ENCODE results near the gene GPHN. TPM values are rescaled to one million over a fixed set of nuclear protein-coding genes. Genes with fewer than 3 reads are reported as not detected.
"Not testable (repeated sequence)": the region's sequence is repeated elsewhere in the genome, so short reads cannot be mapped to it uniquely, and the experiment has no call there.

The GPHN gene
- total RNA-seq, 1 donor from 2014 or later, result 12.9 TPM

DNA sequence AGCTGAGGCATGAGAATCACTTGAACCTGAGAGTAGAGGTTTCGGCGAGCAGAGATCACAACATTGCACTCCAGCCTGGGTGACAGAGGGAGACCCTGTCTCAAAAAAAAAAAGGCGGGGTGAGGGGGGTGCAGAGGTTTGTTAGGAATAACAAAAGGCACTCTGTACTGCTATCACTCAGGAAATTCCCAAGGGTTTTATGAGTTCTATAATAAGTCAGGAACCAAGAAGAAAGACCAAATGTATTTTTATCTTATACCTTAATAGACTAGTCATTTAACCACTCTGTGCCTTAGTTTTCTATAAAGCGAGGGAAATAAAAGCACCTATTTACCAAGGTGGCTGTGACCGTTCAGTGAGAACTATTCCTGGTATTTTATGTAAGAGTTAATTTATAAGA lies 319.2 kb downstream of the GPHN start:
- H3K4me3 ChIP-seq (ENCODE audit: low read depth, low read length), result no peak overlapping the region
- H3K36me3 ChIP-seq (ENCODE audit: control insufficient read depth, insufficient read depth, low read length), result no peaks in the 10 kb centered on the region

DNA sequence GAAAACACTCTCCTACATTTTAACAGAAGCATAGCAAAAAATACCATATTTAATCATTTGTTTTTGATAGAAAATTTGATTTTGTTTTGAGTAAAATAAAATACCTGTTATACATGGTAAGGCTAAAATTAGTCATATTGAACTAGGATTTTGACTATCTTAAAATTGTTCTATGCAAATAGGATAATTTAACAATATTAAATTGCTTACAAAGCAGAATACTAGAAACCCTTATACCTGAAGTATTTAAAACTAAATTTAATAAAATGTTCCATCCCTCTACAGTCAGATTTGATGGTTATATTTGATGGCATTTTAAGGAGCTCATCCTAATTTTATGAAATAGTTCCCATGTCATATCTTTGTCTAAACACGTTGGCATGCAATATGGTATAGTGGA lies 323.2 kb downstream of the GPHN start:
- DNase-seq (ENCODE audit: low read depth), result no peak
- H3K27me3 ChIP-seq (ENCODE audit: control insufficient read depth, insufficient read depth, low read length), result no peaks in the 10 kb centered on the region
- TF ChIP-seq, protein P1, sequence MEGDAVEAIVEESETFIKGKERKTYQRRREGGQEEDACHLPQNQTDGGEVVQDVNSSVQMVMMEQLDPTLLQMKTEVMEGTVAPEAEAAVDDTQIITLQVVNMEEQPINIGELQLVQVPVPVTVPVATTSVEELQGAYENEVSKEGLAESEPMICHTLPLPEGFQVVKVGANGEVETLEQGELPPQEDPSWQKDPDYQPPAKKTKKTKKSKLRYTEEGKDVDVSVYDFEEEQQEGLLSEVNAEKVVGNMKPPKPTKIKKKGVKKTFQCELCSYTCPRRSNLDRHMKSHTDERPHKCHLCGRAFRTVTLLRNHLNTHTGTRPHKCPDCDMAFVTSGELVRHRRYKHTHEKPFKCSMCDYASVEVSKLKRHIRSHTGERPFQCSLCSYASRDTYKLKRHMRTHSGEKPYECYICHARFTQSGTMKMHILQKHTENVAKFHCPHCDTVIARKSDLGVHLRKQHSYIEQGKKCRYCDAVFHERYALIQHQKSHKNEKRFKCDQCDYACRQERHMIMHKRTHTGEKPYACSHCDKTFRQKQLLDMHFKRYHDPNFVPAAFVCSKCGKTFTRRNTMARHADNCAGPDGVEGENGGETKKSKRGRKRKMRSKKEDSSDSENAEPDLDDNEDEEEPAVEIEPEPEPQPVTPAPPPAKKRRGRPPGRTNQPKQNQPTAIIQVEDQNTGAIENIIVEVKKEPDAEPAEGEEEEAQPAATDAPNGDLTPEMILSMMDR (IDR thresholded peaks at IDR 0.05; ENCODE audit: insufficient read depth, low read length, poor library complexity, severe bottlenecking), result no peak
- no peak overlapping the region for H3K4me3 ChIP-seq (ENCODE audit: low read depth, low read length)
- no peaks in the 10 kb centered on the region for H3K36me3 ChIP-seq (ENCODE audit: control insufficient read depth, insufficient read depth, low read length)

More for the DNA sequence above, 319.2 kb downstream of the GPHN start:
- TF ChIP-seq, protein P1 (IDR thresholded peaks at IDR 0.05; ENCODE audit: insufficient read depth, low read length, poor library complexity, severe bottlenecking), result no peak
- H3K27me3 ChIP-seq (ENCODE audit: control insufficient read depth, insufficient read depth, low read length), result no peaks in the 10 kb centered on the region
- no peak for DNase-seq (ENCODE audit: low read depth)

DNA sequence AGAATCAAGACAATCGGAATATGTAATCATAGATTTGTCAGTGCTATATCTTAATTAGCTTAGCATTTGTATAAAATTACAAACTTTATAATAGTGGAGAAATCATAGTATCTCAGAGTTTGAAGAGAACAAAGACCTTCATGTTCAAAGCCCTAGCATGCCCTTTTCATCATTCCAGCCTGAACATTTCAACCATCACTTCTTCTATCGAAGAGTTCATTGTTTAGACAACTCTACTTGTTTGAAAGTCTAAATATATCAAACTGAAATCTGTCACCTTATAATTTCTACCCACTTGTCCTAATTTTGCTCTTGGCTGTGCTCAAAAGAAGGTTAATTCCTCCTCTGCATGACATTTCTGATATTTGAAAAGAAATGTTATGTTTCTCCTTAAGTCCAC lies 325.9 kb downstream of the GPHN start:
- TF ChIP-seq, protein P1 (IDR thresholded peaks at IDR 0.05; ENCODE audit: insufficient read depth, low read length, poor library complexity, severe bottlenecking), result no peak
- DNase-seq (ENCODE audit: low read depth), result no peak
- Histone ChIP-seq H3K4me3 (ENCODE audit: low read depth, low read length) (no peak overlapping the region), H3K36me3 (ENCODE audit: control insufficient read depth, insufficient read depth, low read length) (no peaks in the 10 kb centered on the region), H3K27me3 (ENCODE audit: control insufficient read depth, insufficient read depth, low read length) (no peaks in the 10 kb centered on the region)

GRCh38 chr14:66837436-66837835 lies 329.5 kb downstream of the GPHN start:
- not testable (repeated sequence) for DNase-seq (ENCODE audit: low read depth); H3K27me3 ChIP-seq (ENCODE audit: control insufficient read depth, insufficient read depth, low read length); H3K4me3 ChIP-seq (ENCODE audit: low read depth, low read length); H3K36me3 ChIP-seq (ENCODE audit: control insufficient read depth, insufficient read depth, low read length)

DNA sequence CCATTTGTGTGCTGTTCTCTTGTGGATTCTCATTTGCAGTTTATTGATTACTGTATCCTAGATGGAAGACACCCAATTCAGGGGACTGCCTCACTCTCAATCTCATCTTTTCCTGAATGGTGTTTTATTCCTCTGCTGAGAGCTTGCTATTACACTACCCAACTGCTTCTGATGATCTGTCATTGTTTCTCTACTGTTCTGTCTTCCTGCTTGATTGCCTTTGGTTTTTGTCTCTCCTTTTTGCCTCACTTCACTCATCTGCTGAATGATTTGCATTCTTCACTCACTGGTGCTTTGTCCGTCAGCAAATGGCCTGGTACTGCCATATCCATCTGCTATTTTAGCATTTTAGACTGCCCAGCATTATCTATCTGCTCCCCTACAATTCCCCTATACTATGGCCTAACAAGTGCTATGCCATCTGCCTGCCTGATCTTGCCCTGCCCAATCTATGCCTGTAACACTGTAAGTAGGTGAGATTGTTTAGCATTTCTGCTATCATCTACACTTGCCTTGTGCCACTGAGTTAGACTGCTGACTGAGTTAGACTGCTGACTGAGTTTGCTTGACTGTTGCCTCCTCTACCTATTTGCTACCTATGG lies 335.1 kb downstream of the GPHN start:
- H3K4me3 ChIP-seq (ENCODE audit: low read depth, low read length), result no peak overlapping the region
- H3K27me3 ChIP-seq (ENCODE audit: control insufficient read depth, insufficient read depth, low read length), result no peaks in the 10 kb centered on the region
- DNase-seq (ENCODE audit: low read depth), result no peak
- TF ChIP-seq, protein P1 (IDR thresholded peaks at IDR 0.05; ENCODE audit: insufficient read depth, low read length, poor library complexity, severe bottlenecking), result no peak
- H3K36me3 ChIP-seq (ENCODE audit: control insufficient read depth, insufficient read depth, low read length), result no peaks in the 10 kb centered on the region

- Histone ChIP-seq H3K36me3 (ENCODE audit: control insufficient read depth, insufficient read depth, low read length) (no peaks in the 10 kb centered on the region), H3K4me3 (ENCODE audit: low read depth, low read length) (no peak overlapping the region), H3K27me3 (ENCODE audit: control insufficient read depth, insufficient read depth, low read length) (no peaks in the 10 kb centered on the region)
- TF ChIP-seq, protein P1 (IDR thresholded peaks at IDR 0.05; ENCODE audit: insufficient read depth, low read length, poor library complexity, severe bottlenecking), result no peak
- DNase-seq (ENCODE audit: low read depth), result no peak
Observed at GRCh38 chr14:66850258-66850888, 342.4 kb downstream of the GPHN start.

Measured in kidney epithelial cell (primary cell).